HG03280 (cell line): Measurements from ENCODE around the gene DEGS2.

Experiments used
- ATAC-seq: cut with Tn5 transposase; IDR thresholded peaks from one replicate; pipeline ENCODE4 v1.9.1; 2021; ENCODE audit warnings: mild to moderate bottlenecking, moderate library complexity; ENCODE audit not compliant: unreplicated experiment

The DEGS2 gene

DNA sequence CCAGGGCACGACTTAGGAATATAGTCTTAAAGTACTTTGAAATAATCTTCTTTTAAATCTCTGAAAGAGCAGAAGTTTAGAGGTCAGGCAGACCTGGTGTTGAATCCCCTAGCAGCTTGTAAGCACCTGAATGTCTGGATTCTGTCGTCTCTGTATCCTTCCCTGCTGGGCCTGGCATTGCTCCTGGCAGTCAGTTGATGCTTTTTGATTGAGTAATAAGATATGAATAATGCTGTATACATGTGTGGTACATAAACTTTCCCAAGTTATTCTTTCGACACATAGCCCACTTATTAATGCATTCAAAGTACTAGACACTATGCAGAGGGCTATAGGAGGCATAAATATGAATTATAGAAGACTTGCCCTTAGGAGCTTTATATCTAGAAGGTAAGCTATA is 62.8 kb downstream of the DEGS2 start:
- no peak for ATAC-seq
